WTC11 (cell line): ENCODE data around the gene WDR54.

ENCODE experiments used
- ESRRA ChIP-seq: sonication (generic); formaldehyde crosslinking; IDR thresholded peaks from 2 replicates; pipeline ENCODE4 v1.8.1; 2022; ENCODE audit warnings: mild to moderate bottlenecking, missing genetic modification reagents, borderline replicate concordance
- NFATC4 ChIP-seq: fragments of 250-450 bp; sonication (Bioruptor Pico); IDR thresholded peaks from 2 replicates; pipeline ENCODE4 v1.9.0; 2021; ENCODE audit warnings: mild to moderate bottlenecking
- NFYB ChIP-seq: sonication (generic); formaldehyde crosslinking; conservative IDR thresholded peaks from 2 replicates; pipeline ENCODE4 v1.8.0; 2022; ENCODE audit warnings: low read depth, missing genetic modification reagents
- NR3C1 ChIP-seq: sonication (generic); formaldehyde crosslinking; conservative IDR thresholded peaks from 2 replicates; pipeline ENCODE4 v1.8.1; 2023; ENCODE audit warnings: low read depth, mild to moderate bottlenecking, missing genetic modification reagents
- RELA ChIP-seq: sonication (generic); formaldehyde crosslinking; IDR thresholded peaks from 2 replicates; pipeline ENCODE4 v1.8.1; 2022; ENCODE audit warnings: missing genetic modification reagents, mild to moderate bottlenecking, borderline replicate concordance
- TP53 ChIP-seq: sonication (generic); formaldehyde crosslinking; IDR thresholded peaks from 2 replicates; pipeline ENCODE4 v1.8.1; 2023; ENCODE audit warnings: mild to moderate bottlenecking, missing genetic modification reagents
- ZNF263 ChIP-seq: sonication (generic); formaldehyde crosslinking; IDR thresholded peaks from 2 replicates; pipeline ENCODE4 v1.8.1; 2022; ENCODE audit warnings: low read depth, mild to moderate bottlenecking, moderate library complexity, missing genetic modification reagents
- ZNF423 ChIP-seq: fragments of 250-450 bp; sonication (Bioruptor Pico); IDR thresholded peaks from 2 replicates; pipeline ENCODE4 v2.1.2; 2022; ENCODE audit warnings: mild to moderate bottlenecking, moderate library complexity
- TF ChIP-seq, protein P1 (sequence below): fragments of 200-600 bp; IDR thresholded peaks from 2 replicates; pipeline ENCODE4 v1.8.0; 2022; ENCODE audit warnings: antibody characterized with exemption
- TF ChIP-seq, protein P2 (sequence below): sonication (generic); formaldehyde crosslinking; IDR thresholded peaks from 2 replicates; pipeline ENCODE4 v1.8.0; 2022; ENCODE audit warnings: mild to moderate bottlenecking, missing genetic modification reagents
- TF ChIP-seq, protein P3 (sequence below): sonication (generic); formaldehyde crosslinking; IDR thresholded peaks from 2 replicates; pipeline ENCODE4 v1.8.1; 2022; ENCODE audit warnings: missing genetic modification reagents, borderline replicate concordance
- TF ChIP-seq, protein P4 (sequence below): sonication (generic); formaldehyde crosslinking; IDR thresholded peaks from 2 replicates; pipeline ENCODE4 v1.8.1; 2023; ENCODE audit warnings: mild to moderate bottlenecking, missing genetic modification reagents
- TF ChIP-seq, protein P5 (sequence below): sonication (generic); formaldehyde crosslinking; conservative IDR thresholded peaks from 2 replicates; pipeline ENCODE4 v1.8.1; 2022; ENCODE audit warnings: mild to moderate bottlenecking, missing genetic modification reagents

DNA sequence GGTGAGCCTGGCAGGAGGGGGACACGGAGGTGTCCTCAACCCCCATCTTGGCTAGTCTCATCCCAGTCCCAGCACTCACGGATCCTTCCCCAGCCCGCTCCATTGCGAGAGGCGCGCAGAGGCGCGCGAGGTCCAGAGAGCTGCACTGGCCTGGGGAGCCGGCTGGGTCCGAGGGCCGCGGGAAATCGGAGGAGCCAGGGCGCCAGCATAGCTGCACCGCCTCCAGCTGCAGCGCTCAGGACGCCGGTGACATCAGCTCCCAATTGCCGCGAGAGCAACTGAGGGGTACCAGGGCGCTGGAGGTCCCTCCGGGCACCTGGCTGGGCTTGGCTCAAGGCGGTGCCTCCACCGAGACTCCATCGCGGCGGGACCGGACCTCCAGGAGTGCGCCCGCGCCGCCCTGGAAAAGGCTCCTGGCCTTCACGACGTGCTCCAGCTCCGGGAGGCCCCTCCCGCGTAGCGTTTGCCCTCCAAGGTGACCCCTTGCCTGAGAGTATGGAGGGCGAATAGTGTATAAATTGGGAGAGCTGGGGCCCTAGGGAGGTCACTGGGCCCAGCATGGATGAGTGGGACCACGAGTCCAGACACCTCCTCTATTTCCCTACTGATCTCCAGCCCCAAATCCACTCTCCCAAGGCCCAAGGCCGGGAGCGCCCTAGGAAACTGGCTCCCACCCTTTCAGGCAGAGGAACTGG is 14.7 kb downstream of the WDR54 start:
- TF ChIP-seq, protein P1, sequence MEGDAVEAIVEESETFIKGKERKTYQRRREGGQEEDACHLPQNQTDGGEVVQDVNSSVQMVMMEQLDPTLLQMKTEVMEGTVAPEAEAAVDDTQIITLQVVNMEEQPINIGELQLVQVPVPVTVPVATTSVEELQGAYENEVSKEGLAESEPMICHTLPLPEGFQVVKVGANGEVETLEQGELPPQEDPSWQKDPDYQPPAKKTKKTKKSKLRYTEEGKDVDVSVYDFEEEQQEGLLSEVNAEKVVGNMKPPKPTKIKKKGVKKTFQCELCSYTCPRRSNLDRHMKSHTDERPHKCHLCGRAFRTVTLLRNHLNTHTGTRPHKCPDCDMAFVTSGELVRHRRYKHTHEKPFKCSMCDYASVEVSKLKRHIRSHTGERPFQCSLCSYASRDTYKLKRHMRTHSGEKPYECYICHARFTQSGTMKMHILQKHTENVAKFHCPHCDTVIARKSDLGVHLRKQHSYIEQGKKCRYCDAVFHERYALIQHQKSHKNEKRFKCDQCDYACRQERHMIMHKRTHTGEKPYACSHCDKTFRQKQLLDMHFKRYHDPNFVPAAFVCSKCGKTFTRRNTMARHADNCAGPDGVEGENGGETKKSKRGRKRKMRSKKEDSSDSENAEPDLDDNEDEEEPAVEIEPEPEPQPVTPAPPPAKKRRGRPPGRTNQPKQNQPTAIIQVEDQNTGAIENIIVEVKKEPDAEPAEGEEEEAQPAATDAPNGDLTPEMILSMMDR = no peak
- TF ChIP-seq NFYB (CRISPR knock-in tag) (no peak), NFATC4 (CRISPR knock-in tag) (no peak), ZNF263 (CRISPR knock-in tag) (no peak), ZNF423 (no peak), TP53 (CRISPR knock-in tag) (no peak), NR3C1 (CRISPR knock-in tag) (no peak), RELA (CRISPR knock-in tag) (no peak), ESRRA (CRISPR knock-in tag) (no peak)
- TF ChIP-seq, protein P2, sequence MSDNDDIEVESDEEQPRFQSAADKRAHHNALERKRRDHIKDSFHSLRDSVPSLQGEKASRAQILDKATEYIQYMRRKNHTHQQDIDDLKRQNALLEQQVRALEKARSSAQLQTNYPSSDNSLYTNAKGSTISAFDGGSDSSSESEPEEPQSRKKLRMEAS (CRISPR knock-in tag) = no peak
- TF ChIP-seq, protein P3, sequence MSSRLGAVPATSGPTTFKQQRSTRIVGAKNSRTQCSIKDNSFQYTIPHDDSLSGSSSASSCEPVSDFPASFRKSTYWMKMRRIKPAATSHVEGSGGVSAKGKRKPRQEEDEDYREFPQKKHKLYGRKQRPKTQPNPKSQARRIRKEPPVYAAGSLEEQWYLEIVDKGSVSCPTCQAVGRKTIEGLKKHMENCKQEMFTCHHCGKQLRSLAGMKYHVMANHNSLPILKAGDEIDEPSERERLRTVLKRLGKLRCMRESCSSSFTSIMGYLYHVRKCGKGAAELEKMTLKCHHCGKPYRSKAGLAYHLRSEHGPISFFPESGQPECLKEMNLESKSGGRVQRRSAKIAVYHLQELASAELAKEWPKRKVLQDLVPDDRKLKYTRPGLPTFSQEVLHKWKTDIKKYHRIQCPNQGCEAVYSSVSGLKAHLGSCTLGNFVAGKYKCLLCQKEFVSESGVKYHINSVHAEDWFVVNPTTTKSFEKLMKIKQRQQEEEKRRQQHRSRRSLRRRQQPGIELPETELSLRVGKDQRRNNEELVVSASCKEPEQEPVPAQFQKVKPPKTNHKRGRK (CRISPR knock-in tag) = no peak
- TF ChIP-seq, protein P4, sequence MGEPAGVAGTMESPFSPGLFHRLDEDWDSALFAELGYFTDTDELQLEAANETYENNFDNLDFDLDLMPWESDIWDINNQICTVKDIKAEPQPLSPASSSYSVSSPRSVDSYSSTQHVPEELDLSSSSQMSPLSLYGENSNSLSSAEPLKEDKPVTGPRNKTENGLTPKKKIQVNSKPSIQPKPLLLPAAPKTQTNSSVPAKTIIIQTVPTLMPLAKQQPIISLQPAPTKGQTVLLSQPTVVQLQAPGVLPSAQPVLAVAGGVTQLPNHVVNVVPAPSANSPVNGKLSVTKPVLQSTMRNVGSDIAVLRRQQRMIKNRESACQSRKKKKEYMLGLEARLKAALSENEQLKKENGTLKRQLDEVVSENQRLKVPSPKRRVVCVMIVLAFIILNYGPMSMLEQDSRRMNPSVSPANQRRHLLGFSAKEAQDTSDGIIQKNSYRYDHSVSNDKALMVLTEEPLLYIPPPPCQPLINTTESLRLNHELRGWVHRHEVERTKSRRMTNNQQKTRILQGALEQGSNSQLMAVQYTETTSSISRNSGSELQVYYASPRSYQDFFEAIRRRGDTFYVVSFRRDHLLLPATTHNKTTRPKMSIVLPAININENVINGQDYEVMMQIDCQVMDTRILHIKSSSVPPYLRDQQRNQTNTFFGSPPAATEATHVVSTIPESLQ (CRISPR knock-in tag) = no peak
- TF ChIP-seq, protein P5, sequence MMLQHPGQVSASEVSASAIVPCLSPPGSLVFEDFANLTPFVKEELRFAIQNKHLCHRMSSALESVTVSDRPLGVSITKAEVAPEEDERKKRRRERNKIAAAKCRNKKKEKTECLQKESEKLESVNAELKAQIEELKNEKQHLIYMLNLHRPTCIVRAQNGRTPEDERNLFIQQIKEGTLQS = no peak
